RCC 7860 (cell line): ENCODE data around the gene RANBP3L.

Experiments used
- DNase-seq: peaks from one replicate; pipeline ENCODE4 v3.0.0-alpha.2; 2015; ENCODE audit warnings: low spot score
- FAIRE-seq: peaks from 2 replicates; lab custom pipeline; 2012; peaks lifted over from hg19 to GRCh38; lab: Jason Lieb, UNC

Gene RANBP3L

GRCh38 chr5:36244076-36244475, 57.6 kb downstream of the RANBP3L start:
- DNase-seq (no peak), FAIRE-seq (no peak)

DNA sequence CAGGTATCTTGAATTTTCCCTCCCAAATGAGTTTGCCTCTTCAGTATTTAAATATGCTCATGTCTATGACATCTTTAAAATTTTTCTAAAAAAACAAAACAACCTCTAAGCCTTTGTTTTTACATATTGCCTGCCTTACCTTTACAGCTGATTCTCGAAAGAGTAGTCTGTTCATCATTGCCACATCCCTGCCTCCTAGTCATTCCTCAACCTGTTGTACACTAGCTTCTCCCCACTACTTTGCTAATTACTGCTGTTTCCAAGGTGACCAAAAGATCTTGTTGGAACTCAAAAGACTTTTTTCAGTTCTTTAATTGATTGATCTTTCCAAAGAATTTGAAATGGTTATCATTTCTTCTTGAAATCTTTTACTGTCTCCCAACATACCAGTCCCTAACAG, 58.0 kb downstream of the RANBP3L start:
- DNase-seq (no peak), FAIRE-seq (no peak)

DNA sequence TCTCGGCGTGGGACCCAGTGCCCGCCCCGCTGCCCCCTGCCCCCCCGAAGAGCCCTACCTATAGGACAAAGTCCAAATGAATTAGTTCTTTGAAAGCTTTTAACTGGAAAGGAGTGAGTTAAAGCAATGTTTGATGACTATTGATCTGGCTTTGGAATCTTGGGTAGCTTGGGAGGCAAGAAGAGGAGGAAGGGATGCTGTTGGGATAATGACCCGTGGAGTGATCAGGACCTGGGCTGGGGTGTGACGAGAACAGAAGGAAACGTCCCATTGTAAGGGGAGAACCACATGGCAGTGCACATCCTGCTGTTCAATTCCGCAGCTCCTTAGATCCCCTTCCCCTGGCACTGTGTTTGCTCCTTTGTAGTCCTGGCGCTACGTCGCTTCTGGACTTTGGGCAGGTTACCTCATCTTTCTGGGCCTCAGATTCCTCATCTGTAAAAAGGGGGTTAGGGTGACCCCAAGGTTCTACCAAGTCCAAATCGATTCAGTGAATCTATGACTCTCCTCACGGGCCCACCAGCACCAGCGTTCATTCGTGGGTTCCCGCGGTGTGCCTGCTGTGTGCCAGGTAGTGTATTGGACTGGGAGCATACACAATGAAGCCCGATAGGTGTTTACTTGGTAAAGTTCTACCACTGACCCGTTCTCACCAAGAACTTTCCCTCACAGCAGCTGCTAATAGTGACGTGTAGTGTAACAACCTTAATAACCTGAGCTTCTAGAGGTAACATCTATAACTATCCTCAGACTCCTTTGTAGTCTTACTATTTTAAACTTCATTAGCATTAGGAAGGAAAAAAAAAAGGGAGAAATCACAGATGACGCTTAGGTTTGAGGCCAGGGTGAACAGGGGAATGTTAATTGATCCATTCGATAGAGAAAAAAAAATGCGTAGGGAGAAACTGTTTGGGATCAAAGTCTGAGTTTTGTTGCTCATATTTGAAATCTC, 58.9 kb downstream of the RANBP3L start:
- no peak for DNase-seq

GRCh38 chr5:36241631-36242533, 59.8 kb downstream of the RANBP3L start, which contains the start of gene NADK2:
Gene NADK2 (minus strand): TSS chr5:36241925. CDS start chr5:36241798, 127 bp downstream.
- peak; percentile 93 for FAIRE-seq
- DNase-seq = peak; percentile 95

More for the DNA sequence above, 58.9 kb downstream of the RANBP3L start:
- no peak for FAIRE-seq

- DNase-seq (peak; percentile 49), FAIRE-seq (peak; percentile 11)
Observed at GRCh38 chr5:36240779-36241630, 60.7 kb downstream of the RANBP3L start.

DNA sequence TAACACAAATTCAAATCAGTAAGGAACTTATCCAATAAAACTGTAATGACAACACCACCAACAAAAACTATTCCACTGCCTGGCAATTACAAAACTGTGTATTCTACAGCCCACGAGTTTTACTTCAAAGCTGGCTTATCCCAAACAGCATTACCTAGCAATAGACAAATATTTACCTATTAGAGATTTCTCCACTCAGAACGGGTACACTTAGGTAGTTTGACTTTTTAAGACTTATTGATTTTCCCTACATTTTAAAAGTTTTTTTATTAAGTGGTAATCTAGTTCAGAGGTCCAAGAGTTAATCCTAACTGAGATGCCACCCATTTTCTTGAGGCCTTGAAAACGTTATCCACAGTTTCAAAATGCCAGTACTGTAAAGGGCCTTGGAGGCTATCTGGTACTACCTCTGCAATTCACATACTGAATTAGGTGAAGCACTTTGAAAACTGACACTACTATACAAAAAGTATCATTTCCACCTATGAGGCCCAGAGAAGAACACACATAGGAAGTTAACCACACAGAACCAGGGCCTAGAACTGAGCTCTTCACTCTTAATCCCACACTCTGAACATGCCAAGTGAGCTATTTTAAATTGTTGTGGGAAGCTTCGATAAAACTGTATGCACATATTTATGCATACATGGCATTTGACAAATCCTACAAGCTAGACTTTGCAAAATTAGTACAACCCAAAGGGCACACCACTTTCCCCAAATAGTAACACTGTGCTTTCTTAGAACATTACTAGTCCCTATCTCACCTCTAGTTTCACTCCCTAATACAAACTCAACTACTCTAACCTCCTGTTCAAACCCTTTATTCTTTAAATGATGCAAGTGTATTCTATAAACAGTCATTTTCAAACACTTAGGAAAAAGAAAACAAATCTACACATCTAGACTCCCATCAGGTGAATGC, 62.1 kb downstream of the RANBP3L start:
- no peak for FAIRE-seq
- DNase-seq = no peak

DNA sequence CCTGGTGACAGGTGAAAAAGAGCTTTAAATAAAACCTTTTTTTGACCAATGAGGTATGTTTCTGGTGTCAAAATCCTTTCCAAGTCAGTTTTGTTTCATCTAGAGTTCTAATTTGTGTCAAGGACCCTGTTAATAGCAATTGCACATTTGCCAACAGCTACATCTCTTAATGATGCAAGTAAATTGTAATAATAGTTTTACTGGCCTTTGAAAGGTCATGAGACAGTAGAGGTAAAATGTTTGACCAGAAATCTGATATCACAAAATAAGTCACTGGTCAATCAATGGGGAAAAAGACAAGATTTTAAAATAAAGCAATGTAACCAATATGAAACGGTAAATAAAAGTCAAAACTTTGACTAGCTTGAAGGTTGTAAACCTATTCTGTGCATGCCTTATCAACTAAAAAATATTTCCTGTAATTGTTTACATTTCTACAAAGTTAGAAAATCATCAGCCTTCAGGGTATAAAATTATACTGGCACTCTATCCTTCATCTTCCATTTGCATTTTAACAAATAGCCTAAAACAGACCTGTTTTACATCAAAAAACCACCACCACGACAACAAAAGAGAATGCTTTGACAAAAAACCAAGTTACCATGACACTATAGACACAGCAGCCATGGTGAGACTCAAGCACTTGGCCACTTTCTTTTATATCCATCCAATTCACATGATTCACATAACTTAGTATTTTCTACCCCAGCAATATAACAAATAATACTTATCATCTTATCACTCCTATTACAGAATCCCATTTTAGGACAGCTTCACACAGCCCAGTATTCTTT, 63.0 kb downstream of the RANBP3L start:
- DNase-seq (no peak), FAIRE-seq (no peak)

- DNase-seq (no peak), FAIRE-seq (no peak)
Observed at GRCh38 chr5:36237751-36238150, 64.0 kb downstream of the RANBP3L start.

DNA sequence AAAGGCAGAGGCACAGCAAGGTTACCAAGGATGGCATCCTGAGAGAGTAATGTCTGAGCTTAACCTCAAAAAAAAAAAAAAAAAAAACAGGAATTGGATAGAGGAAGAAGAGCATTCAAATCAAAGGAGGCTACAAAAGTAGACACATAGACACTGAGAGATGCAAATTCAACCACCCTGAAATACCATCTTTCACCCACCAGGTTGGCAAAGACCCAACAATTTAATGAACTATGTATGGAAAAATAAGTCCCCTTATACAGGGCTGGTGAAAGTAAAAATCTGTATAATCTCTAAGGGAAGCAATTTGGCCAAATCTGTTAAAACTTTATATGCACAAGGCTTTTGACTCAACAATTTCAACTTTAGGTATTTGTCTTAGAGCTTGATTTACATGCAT, 64.9 kb downstream of the RANBP3L start:
- DNase-seq (no peak), FAIRE-seq (no peak)

DNA sequence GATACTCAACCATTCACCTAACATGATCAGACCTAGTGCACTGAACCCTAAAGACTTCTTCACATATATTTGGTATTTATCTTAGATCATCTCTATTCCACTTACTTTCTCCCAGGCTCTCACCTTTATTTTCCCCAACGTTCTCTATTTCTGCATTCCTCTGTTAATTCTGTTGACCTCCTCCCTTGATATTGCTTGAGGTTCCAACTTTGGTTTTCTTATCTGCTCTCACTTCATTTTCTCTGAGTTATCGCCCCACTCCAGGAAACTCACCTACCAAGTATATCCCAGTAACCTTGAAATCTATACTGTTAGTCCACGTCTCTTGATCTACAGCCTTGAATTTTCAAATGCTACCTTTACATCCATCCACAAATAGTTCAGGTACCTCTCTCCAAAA, 69.2 kb downstream of the RANBP3L start:
- FAIRE-seq (no peak), DNase-seq (no peak)

DNA sequence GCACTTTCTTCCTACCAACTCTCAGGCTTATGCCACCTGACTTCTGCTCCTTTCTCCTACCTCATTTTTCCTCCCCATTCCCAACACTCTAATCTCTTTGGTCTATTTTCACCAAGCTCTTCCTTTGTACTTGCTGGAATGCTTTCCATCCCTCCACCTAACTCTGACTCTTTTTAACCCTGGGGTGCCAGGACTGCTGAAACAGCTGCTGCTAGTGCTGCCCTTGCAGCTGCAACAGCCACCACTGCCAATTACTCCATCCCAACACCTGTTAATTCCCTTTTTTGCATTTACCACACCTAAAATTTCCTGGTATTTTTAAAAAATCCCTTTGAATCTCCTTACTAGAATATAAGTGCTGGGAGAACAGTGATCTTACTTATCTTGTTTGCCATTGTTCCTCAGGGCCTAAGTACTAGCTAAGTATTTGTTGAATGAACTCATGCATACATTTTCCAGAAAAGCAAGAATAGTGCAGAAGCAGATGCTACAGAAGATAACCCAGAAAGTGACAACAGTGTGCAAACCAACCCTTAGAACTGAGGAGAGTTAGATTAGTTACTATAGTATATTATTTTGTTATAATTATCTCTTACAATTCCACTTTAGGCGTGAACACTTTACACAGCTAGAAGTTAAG, 71.4 kb downstream of the RANBP3L start:
- FAIRE-seq (no peak), DNase-seq (no peak)

- DNase-seq (no peak), FAIRE-seq (no peak)
Observed at GRCh38 chr5:36228505-36228904, 73.2 kb downstream of the RANBP3L start.

DNA sequence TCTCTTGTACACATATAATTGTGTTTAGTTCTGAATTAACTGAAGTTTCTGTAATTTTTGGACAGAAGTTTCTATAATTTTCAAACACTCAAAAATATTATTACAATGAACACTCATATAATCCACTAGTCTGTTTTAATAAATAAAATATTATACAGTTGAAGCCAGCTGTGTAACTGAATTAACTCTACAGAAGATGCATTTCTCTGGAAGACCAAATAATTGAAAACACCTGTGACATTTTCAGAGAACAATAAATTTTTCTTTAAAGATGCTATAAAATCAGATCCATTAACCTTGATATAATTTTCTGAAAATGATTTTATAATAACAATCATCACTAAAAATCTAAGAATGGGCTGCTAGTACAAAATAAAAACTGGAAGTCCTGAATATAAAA, 74.7 kb downstream of the RANBP3L start:
- FAIRE-seq (no peak), DNase-seq (no peak)

GRCh38 chr5:36222620-36223019, 79.1 kb downstream of the RANBP3L start:
- DNase-seq = no peak
- no peak for FAIRE-seq

GRCh38 chr5:36217988-36218387, 83.7 kb downstream of the RANBP3L start:
- FAIRE-seq = peak; percentile 67
- no peak for DNase-seq

DNA sequence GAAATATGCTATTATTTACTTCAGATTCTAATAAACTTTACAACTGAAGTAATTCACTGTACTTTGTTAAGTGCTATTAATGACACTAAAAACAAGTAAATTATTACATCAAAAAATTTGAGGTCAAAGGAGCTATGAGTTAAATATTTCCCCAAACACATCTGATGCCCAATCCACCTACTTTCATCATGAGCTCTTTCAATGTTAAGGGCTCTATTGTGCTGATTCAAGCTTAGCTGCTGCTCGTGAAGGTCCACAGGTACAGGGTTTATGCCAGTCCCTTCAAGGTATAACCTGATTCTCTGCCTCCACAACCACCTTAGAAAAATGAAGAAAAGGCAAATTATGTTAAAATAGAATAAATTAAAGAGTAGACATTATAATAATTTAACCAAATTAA, 84.1 kb downstream of the RANBP3L start:
- DNase-seq = no peak
- FAIRE-seq = no peak

DNA sequence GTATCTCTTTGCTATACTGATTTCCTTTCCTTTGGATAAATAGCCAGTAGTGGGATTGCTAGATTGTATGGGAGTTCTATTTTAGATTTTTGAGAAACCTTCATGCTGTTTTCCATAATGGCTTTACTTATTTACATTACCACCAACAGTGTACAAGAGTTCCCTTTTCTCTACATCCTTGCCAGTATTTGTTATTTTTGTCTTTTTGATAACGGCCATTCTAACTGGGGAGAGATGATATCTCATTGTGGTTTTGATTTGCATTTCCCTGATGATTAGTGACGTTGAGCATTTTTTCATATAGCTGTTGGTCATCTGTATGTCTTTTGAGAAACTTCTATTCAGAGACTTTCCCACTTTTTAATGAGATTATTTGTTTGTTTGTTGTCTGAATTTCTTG, 85.8 kb downstream of the RANBP3L start:
- FAIRE-seq (no peak), DNase-seq (no peak)

- FAIRE-seq = no peak
- no peak for DNase-seq
Observed at GRCh38 chr5:36214436-36214835, 87.3 kb downstream of the RANBP3L start.
